ENCODE results near the gene PSMG2.

DNA sequence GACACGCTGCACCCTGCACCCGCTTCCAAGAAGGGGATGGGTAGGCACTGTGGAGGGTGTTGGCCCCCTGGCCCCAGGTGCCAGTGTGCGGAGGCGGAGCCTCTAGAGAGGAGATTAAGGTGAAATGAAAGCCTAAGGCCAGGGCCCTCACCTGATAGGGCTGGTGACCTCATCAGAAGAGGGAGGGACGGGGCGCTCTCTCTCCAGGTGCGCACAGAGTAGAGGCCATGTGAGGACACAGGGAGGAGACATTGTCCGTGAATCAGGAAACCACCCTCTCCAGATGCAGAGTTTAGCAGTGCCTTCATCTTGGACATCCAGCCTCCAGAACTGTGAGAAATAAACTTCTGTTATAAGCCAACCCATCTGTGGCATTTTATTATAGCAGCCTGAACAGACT is 62.3 kb downstream of the PSMG2 start:
- no peak for TF ChIP-seq POLR2A (IDR thresholded peaks at IDR 0.05)
- TF ChIP-seq, protein P1, sequence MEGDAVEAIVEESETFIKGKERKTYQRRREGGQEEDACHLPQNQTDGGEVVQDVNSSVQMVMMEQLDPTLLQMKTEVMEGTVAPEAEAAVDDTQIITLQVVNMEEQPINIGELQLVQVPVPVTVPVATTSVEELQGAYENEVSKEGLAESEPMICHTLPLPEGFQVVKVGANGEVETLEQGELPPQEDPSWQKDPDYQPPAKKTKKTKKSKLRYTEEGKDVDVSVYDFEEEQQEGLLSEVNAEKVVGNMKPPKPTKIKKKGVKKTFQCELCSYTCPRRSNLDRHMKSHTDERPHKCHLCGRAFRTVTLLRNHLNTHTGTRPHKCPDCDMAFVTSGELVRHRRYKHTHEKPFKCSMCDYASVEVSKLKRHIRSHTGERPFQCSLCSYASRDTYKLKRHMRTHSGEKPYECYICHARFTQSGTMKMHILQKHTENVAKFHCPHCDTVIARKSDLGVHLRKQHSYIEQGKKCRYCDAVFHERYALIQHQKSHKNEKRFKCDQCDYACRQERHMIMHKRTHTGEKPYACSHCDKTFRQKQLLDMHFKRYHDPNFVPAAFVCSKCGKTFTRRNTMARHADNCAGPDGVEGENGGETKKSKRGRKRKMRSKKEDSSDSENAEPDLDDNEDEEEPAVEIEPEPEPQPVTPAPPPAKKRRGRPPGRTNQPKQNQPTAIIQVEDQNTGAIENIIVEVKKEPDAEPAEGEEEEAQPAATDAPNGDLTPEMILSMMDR (IDR thresholded peaks at IDR 0.05) = no peak

Measured in upper lobe of left lung (tissue), 4 donors.